PC-3 (cell line): ENCODE results near the gene RSPRY1. TPM values are rescaled to one million over a fixed set of nuclear protein-coding genes. Genes with fewer than 3 reads are reported as not detected.

Experiments
- ATAC-seq: fragments of 200-7000 bp; cut with Tn5 transposase; 2 replicates; pipeline ENCODE4 v1.9.1; 2020; ENCODE audit warnings: mild to moderate bottlenecking, moderate library complexity
- BruUV-seq: library from RNA; stranded (reverse); fragments of 400-500 nt; replicated peaks from 2 replicates; lab custom pipeline; 2021; lab: Mats Ljungman, UMichigan
- CTCF ChIA-PET: fragments of 300-600 bp; sonication (Branson Sonifier 250); formaldehyde crosslinking; loops from one replicate; lab custom pipeline; 2022; ENCODE audit warnings: antibody characterized with exemption; lab: Charles Lee
- POLR2A ChIA-PET: fragments of 300-600 bp; sonication (Branson Sonifier 250); formaldehyde crosslinking; loops from one replicate; lab custom pipeline; 2022; ENCODE audit warnings: antibody characterized with exemption; ENCODE audit not compliant: unreplicated experiment; lab: Charles Lee
- DNase-seq: peaks from one replicate; pipeline ENCODE4 v3.0.0-alpha.2; 2015
- H2AFZ ChIP-seq: fragments of 300-600 bp; sonication (generic); 2 replicates; pipeline ENCODE4 v1.6.0; 2016; ENCODE audit warnings: antibody characterized with exemption, low read length
- H3F3A ChIP-seq: fragments of 300-600 bp; sonication (generic); one replicate; pipeline ENCODE4 v1.6.0; 2017; ENCODE audit warnings: antibody characterized with exemption, low read length, control low read depth, mild to moderate bottlenecking; ENCODE audit not compliant: unreplicated experiment
- H3K27ac ChIP-seq: fragments of 300-600 bp; sonication (generic); 2 replicates; pipeline ENCODE4 v1.5.1; 2016; ENCODE audit warnings: mild to moderate bottlenecking, low read length
- H3K27me3 ChIP-seq: fragments of 300-600 bp; sonication (generic); 2 replicates; pipeline ENCODE4 v1.6.1; 2016; ENCODE audit warnings: low read length, mixed read lengths
- H3K36me3 ChIP-seq: fragments of 300-600 bp; sonication (generic); 2 replicates; pipeline ENCODE4 v1.6.1; 2016; ENCODE audit warnings: low read depth, mixed run types, low read length, mixed read lengths
- H3K4me1 ChIP-seq: fragments of 300-600 bp; sonication (generic); 2 replicates; pipeline ENCODE4 v1.5.1; 2016; ENCODE audit warnings: low read length; ENCODE audit not compliant: insufficient read depth
- H3K4me2 ChIP-seq: fragments of 300-600 bp; sonication (generic); 2 replicates; pipeline ENCODE4 v1.6.0; 2016; ENCODE audit warnings: low read length
- H3K4me3 ChIP-seq: fragments of 300-600 bp; sonication (generic); 2 replicates; pipeline ENCODE4 v1.5.1; 2016; ENCODE audit warnings: mild to moderate bottlenecking, low read length, mixed read lengths
- H3K79me2 ChIP-seq: fragments of 300-600 bp; sonication (generic); 2 replicates; pipeline ENCODE4 v1.6.1; 2017; ENCODE audit warnings: low read length, mixed read lengths
- H3K9ac ChIP-seq: fragments of 300-600 bp; sonication (generic); 2 replicates; pipeline ENCODE4 v1.6.0; 2016; ENCODE audit warnings: mild to moderate bottlenecking, low read length
- H3K9me2 ChIP-seq: fragments of 300-600 bp; sonication (generic); replicated peaks from 2 replicates; pipeline ENCODE4 v1.6.1; 2016; ENCODE audit warnings: mixed run types, low read length, mixed read lengths
- H3K9me3 ChIP-seq: fragments of 300-600 bp; sonication (generic); 2 replicates; pipeline ENCODE4 v1.6.1; 2016; ENCODE audit warnings: low read length, mixed read lengths
- H4K20me1 ChIP-seq: fragments of 300-600 bp; sonication (generic); 2 replicates; pipeline ENCODE4 v1.6.1; 2016; ENCODE audit warnings: low read length, mixed read lengths
- EZH2 ChIP-seq: fragments of 300-600 bp; sonication (generic); IDR thresholded peaks from one replicate; pipeline ENCODE4 v1.6.1; 2017; ENCODE audit warnings: antibody characterized with exemption, mild to moderate bottlenecking, low read length; ENCODE audit not compliant: unreplicated experiment
- EZH2phosphoT487 ChIP-seq: fragments of 300-600 bp; sonication (generic); IDR thresholded peaks from 2 replicates; pipeline ENCODE4 v1.6.1; 2018; ENCODE audit warnings: mild to moderate bottlenecking, antibody characterized with exemption, low read length, borderline replicate concordance
- intact Hi-C: fragments of 100-400 bp; cut with micrococcal nuclease; formaldehyde crosslinking; loops from 2 replicates; pipeline ENCODE4 v1.9.0; 2023
- total RNA-seq: library from RNA; depleted of rRNA; stranded (reverse); fragments of >200 nt; gene quantifications from 2 replicates; pipeline ENCODE4 v1.2.3, GENCODE V29; 2014
- TF ChIP-seq, protein P1 (sequence below): fragments of 300-600 bp; sonication (generic); conservative IDR thresholded peaks from 2 replicates; pipeline ENCODE4 v1.5.1; 2017; ENCODE audit warnings: antibody characterized with exemption, low read depth, mild to moderate bottlenecking, low read length

The RSPRY1 gene
- total RNA-seq, 1 experiment from 2014 or later: 17.5 TPM

DNA sequence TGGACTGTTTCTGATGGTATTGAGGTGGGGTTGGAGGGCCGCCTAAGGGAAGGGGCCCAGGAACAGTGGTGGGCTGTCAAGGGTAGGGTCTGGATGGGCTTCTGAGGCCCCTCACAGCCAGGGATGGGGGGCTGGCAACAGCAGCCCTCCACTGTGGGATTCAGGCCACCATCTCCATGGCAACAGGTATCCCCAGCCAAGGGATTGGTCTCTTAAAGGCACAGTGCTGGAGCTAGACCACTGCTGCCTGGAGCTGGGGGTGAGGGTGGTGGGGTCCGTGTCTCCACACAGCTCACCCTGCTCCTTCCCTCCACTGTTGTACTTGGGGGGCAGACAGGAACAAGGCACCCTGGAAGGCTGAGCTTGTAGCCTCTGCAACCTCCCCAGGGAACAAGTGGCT lies 42.1 kb upstream of the RSPRY1 start:
- H3K27ac ChIP-seq: no peak overlapping the region
- no peaks in the 10 kb centered on the region for H3F3A ChIP-seq
- ATAC-seq (no peak), DNase-seq (no peak)
- H3K4me1 ChIP-seq: no peaks in the 10 kb centered on the region
- no peak overlapping the region for H3K4me2 ChIP-seq
- POLR2A ChIA-PET: no interaction called here
- H3K9ac ChIP-seq: no peak overlapping the region
- H3K79me2 ChIP-seq: no peaks in the 10 kb centered on the region
- no peaks in the 10 kb centered on the region for H4K20me1 ChIP-seq
- H3K9me2 ChIP-seq: no peaks in the 10 kb centered on the region
- CTCF ChIA-PET: no interaction called here
- TF ChIP-seq, protein P1, sequence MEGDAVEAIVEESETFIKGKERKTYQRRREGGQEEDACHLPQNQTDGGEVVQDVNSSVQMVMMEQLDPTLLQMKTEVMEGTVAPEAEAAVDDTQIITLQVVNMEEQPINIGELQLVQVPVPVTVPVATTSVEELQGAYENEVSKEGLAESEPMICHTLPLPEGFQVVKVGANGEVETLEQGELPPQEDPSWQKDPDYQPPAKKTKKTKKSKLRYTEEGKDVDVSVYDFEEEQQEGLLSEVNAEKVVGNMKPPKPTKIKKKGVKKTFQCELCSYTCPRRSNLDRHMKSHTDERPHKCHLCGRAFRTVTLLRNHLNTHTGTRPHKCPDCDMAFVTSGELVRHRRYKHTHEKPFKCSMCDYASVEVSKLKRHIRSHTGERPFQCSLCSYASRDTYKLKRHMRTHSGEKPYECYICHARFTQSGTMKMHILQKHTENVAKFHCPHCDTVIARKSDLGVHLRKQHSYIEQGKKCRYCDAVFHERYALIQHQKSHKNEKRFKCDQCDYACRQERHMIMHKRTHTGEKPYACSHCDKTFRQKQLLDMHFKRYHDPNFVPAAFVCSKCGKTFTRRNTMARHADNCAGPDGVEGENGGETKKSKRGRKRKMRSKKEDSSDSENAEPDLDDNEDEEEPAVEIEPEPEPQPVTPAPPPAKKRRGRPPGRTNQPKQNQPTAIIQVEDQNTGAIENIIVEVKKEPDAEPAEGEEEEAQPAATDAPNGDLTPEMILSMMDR: no peak
- no peak for TF ChIP-seq EZH2phosphoT487
- no peak for TF ChIP-seq EZH2
- no peaks in the 10 kb centered on the region for H3K9me3 ChIP-seq
- intact Hi-C loops: no loop called here
- no peak overlapping the region for H3K4me3 ChIP-seq
- H2AFZ ChIP-seq: no peak overlapping the region
- no peaks in the 10 kb centered on the region for H3K27me3 ChIP-seq
- no peaks in the 10 kb centered on the region for H3K36me3 ChIP-seq
- BruUV-seq: no TSS peak

DNA sequence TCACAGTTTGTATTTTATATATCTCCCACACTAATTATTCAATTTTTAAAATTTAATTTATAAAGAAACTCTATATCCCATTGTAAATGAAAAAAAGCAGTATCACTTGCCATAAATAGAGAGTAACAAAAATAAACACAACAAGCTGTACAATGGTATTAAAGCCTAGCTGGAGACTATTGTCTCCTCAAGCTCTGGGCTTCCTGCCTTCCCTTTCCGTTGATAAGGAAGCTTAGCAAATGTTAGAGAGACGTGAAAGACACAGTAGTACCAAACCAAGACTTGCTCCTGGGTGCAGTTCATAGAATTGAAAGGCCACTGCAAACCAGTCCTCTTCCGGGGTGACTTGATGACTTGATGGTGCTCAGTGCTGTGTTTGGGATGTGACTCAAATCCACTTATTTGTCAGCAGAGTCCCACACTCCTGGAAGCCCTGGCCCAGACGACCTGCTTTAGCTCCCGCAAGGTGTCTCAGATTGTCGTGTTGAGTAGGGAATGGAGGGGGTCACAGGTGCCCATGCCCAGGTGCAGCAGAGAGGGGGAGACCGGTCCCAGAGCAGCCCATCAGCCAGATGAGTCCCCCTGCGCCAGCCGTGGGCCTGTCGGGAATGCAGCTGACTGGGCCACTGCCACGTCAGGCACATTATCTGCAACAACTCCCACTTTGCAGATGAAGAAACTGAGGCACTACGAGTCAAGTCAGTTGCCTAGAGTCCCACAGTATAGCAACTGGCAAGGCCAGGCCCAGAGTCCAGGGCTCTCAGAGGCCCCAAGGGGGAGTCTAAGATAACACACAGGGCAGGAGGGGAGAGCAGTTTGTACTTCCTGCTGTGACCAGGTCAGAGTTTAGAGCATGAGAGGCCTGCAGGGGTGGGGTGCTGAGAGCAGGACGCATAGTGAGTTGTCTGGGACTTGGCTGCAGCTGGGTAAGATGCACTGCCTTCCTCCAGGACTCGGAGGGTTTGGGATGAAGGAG lies 40.8 kb upstream of the RSPRY1 start:
- TF ChIP-seq EZH2phosphoT487 (no peak), EZH2 (no peak)
- TF ChIP-seq, protein P1: no peak
- Histone ChIP-seq H3K9me3 (no peaks in the 10 kb centered on the region), H3K27me3 (no peaks in the 10 kb centered on the region), H3K9ac (no peak overlapping the region), H3K4me2 (no peak overlapping the region), H3K4me1 (no peaks in the 10 kb centered on the region), H4K20me1 (no peaks in the 10 kb centered on the region), H3K27ac (no peak overlapping the region), H3F3A (no peaks in the 10 kb centered on the region), H3K36me3 (no peaks in the 10 kb centered on the region), H3K4me3 (no peak overlapping the region), H2AFZ (no peak overlapping the region), H3K9me2 (no peaks in the 10 kb centered on the region), H3K79me2 (no peaks in the 10 kb centered on the region)
- POLR2A ChIA-PET: interaction anchor here (0.6 kb wide), 1 partner anchor 13 kb away, joined by 4 read pairs; no protein-coding TSS in a partner anchor
- no peak for ATAC-seq
- BruUV-seq: no TSS peak
- intact Hi-C loops: no loop called here
- CTCF ChIA-PET: no interaction called here
- no peak for DNase-seq

DNA sequence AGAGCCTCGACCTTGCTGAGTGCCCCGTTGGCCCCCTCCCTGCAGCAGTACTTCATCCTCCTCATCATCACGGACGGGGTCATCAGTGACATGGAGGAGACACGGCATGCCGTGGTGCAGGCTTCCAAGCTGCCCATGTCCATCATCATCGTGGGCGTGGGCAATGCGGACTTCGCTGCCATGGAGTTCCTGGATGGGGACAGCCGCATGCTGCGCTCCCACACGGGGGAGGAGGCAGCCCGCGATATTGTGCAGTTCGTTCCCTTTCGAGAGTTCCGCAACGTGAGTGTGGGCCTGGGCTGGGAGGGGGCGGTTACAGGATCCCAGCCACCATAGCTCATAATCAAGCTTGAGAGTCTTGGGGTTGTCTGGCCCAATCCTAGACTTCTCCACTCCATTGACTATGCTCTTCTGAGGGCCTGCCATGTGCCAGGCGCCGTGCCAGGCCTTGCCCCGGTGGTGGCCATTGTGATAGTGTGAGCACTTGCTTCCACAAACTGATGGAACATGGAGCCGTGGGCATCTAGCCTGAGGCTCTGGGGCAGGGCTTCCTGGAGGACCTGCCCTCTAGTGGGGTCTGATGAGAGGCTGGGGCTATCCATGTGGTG lies 40.0 kb upstream of the RSPRY1 start:
- TF ChIP-seq EZH2 (no peak), EZH2phosphoT487 (no peak)
- TF ChIP-seq, protein P1: no peak
- Histone ChIP-seq H3K36me3 (no peaks in the 10 kb centered on the region), H3K9me2 (no peaks in the 10 kb centered on the region), H3K4me1 (no peaks in the 10 kb centered on the region), H3F3A (no peaks in the 10 kb centered on the region), H3K4me3 (no peak overlapping the region), H3K27ac (no peak overlapping the region), H4K20me1 (no peaks in the 10 kb centered on the region), H2AFZ (no peak overlapping the region), H3K79me2 (no peaks in the 10 kb centered on the region), H3K9ac (no peak overlapping the region), H3K4me2 (no peak overlapping the region), H3K9me3 (no peaks in the 10 kb centered on the region), H3K27me3 (no peaks in the 10 kb centered on the region)
- ATAC-seq: no peak
- no peak for DNase-seq
- intact Hi-C loops: no loop called here
- ChIA-PET CTCF (no interaction called here), POLR2A (no interaction called here)
- BruUV-seq: no TSS peak
